MCF 10A (cell line): ENCODE measurements around the gene GPRC5B. TPM values are rescaled to one million over a fixed set of nuclear protein-coding genes. Genes with fewer than 3 reads are reported as not detected.

Experiments used
- BruUV-seq: library from RNA; stranded (reverse); fragments of 400-500 nt; replicated peaks from 2 replicates; lab custom pipeline; 2021; lab: Mats Ljungman, UMichigan
- CTCF ChIA-PET: fragments of 300-600 bp; sonication (Branson Sonifier 250); formaldehyde crosslinking; extraction: SDS; loops from one replicate; lab custom pipeline; 2021; ENCODE audit warnings: antibody characterized with exemption, inconsistent platforms; lab: Yijun Ruan, JAX
- POLR2A ChIA-PET: fragments of 300-600, 350-650 bp; sonication (Branson Sonifier 250); formaldehyde crosslinking; extraction: SDS; loops from one replicate; lab custom pipeline; 2020; ENCODE audit warnings: antibody characterized with exemption, inconsistent platforms; lab: Yijun Ruan, JAX
- DNase-seq: peaks from one replicate; pipeline ENCODE4 v3.0.0-alpha.2; 2018; ENCODE audit not compliant: unreplicated experiment
- H3K27ac Mint-ChIP-seq: one replicate; pipeline ENCODE4 v1.8.0; 2022; ENCODE audit warnings: mild to moderate bottlenecking, low read depth, mixed read lengths; ENCODE audit not compliant: unreplicated experiment
- H3K27me3 Mint-ChIP-seq: one replicate; pipeline ENCODE4 v1.8.0; 2022; ENCODE audit warnings: mixed read lengths; ENCODE audit not compliant: insufficient read depth, unreplicated experiment
- H3K36me3 Mint-ChIP-seq: one replicate; pipeline ENCODE4 v1.8.0; 2022; ENCODE audit warnings: mild to moderate bottlenecking, moderate library complexity, mixed read lengths; ENCODE audit not compliant: insufficient read depth, unreplicated experiment
- H3K4me1 Mint-ChIP-seq: one replicate; pipeline ENCODE4 v1.8.0; 2022; ENCODE audit warnings: mixed read lengths; ENCODE audit not compliant: insufficient read depth, unreplicated experiment
- H3K4me3 Mint-ChIP-seq: one replicate; pipeline ENCODE4 v1.8.0; 2022; ENCODE audit warnings: mild to moderate bottlenecking, moderate library complexity, mixed read lengths; ENCODE audit not compliant: unreplicated experiment
- H3K9me3 Mint-ChIP-seq: one replicate; pipeline ENCODE4 v1.8.0; 2022; ENCODE audit warnings: mixed read lengths; ENCODE audit not compliant: unreplicated experiment
- CTCF ChIP-seq: fragments of 200-600 bp; IDR thresholded peaks from one replicate; pipeline ENCODE4 v1.8.0; 2022; ENCODE audit warnings: antibody characterized with exemption, mild to moderate bottlenecking; ENCODE audit not compliant: unreplicated experiment
- intact Hi-C: fragments of 100-400 bp; cut with micrococcal nuclease; formaldehyde crosslinking; loops from 2 replicates; pipeline ENCODE4 v1.14.1; 2022
- total RNA-seq: library from RNA; stranded (reverse); gene quantifications from 2 replicates; pipeline ENCODE4 v1.2.3, GENCODE V29; 2022

GPRC5B gene
- total RNA-seq, 1 experiment from 2014 or later = not detected

GRCh38 chr16:19846436-19846835 is 38.2 kb downstream of the GPRC5B start:
- Mint-ChIP-seq H3K9me3 (no peaks in the 10 kb centered on the region), H3K36me3 (no peaks in the 10 kb centered on the region), H3K4me1 (no peaks in the 10 kb centered on the region), H3K27me3 (no peaks in the 10 kb centered on the region), H3K4me3 (no peak overlapping the region), H3K27ac (no peak overlapping the region)
- no peak for DNase-seq
- ChIA-PET CTCF (no interaction called here), POLR2A (no interaction called here)
- BruUV-seq = no TSS peak
- intact Hi-C loops = no loop called here
- no peak for TF ChIP-seq CTCF

DNA sequence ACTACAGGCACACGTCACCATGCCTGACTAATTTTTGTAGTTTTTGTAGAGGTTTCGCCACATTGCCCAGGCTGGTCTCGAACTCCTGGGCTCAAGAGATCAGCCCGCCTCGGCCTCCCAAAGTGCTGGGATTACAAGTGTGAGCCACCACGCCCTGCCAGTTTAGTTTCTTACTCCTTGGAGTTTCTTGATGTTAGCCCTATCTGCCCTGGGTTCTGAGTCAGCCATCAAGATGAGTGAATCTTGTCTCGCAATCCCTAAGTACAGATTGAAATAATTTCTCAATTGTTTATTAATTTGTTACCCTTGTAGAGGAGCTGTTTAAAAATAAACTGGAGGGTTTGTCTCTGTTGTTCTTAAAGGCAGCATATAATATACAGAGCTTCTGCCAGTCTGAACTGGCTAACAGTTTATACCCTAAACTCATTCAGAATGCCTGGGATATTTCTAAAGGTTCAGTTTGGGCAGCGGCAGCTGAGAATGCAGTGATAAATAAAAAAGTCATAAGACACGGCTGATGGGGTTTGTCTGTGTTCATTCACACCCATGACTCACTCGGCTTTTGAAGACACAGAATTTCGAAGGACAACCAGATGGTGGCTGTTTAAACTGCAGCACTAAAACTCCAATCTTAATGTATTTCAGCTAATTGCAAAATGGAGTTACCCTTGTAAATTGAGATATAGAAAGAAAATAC is 39.6 kb downstream of the GPRC5B start:
- Mint-ChIP-seq H3K27ac (no peak overlapping the region), H3K4me3 (no peak overlapping the region), H3K27me3 (no peaks in the 10 kb centered on the region), H3K9me3 (no peaks in the 10 kb centered on the region), H3K36me3 (no peaks in the 10 kb centered on the region), H3K4me1 (no peaks in the 10 kb centered on the region)
- ChIA-PET CTCF (interaction anchor here (0.6 to 1.5 kb wide), 4 partner anchors 42 to 418 kb away, joined by 3 to 5 read pairs (median 4); no protein-coding TSS in a partner anchor), POLR2A (interaction anchor here (0.6 to 0.7 kb wide), 2 partner anchors 41 to 840 kb away, joined by 3 read pairs; no protein-coding TSS in a partner anchor)
- no peak for TF ChIP-seq CTCF
- intact Hi-C loops = no loop called here
- BruUV-seq = no TSS peak
- DNase-seq = peak; percentile 18

DNA sequence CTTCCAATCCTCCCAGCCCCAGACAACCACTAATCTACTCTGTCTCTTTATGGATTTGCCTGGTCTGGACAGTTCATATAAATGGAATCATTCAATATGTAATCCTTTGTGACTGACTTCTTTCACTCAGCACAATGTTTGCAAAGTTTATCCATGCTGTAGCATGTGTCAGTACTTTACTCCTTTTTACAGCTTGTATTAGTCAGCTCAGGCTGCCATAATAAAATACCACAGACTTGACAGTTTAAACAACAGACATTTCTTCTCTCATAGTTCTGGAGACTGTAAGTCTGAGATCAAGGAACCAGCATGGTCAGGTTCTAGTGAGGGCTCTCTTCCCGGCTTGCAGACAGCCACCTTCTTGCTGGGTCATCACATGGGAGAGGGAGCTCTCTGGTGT is 41.3 kb downstream of the GPRC5B start:
- no peak for TF ChIP-seq CTCF
- Mint-ChIP-seq H3K27ac (no peak overlapping the region), H3K4me3 (no peak overlapping the region), H3K36me3 (no peaks in the 10 kb centered on the region), H3K9me3 (no peaks in the 10 kb centered on the region), H3K27me3 (no peaks in the 10 kb centered on the region), H3K4me1 (no peaks in the 10 kb centered on the region)
- intact Hi-C loops = no loop called here
- BruUV-seq = no TSS peak
- POLR2A ChIA-PET = no interaction called here
- no peak for DNase-seq
- CTCF ChIA-PET = interaction anchor here (0.6 to 1.5 kb wide), 3 partner anchors 16 to 427 kb away, joined by 3 to 4 read pairs (median 4); no protein-coding TSS in a partner anchor

- Mint-ChIP-seq H3K4me3 (no peak overlapping the region), H3K9me3 (no peaks in the 10 kb centered on the region), H3K4me1 (no peaks in the 10 kb centered on the region), H3K27ac (no peak overlapping the region), H3K36me3 (no peaks in the 10 kb centered on the region), H3K27me3 (no peaks in the 10 kb centered on the region)
- intact Hi-C loops = no loop called here
- CTCF ChIA-PET = interaction anchor here (0.6 to 0.7 kb wide), 4 partner anchors 15 to 428 kb away, joined by 3 to 4 read pairs (median 3); no protein-coding TSS in a partner anchor
- BruUV-seq = no TSS peak
- DNase-seq = no peak
- POLR2A ChIA-PET = no interaction called here
- no peak for TF ChIP-seq CTCF
Observed at GRCh38 chr16:19842426-19843157, 42.1 kb downstream of the GPRC5B start.
